NCI-H128 (cell line): ENCODE measurements around the gene CA4.
"Not testable (repeated sequence)": the region's sequence is repeated elsewhere in the genome, so short reads cannot be mapped to it uniquely, and the experiment has no call there.

Source experiments
- DNase-seq: peaks from one replicate; lab custom pipeline; 2025; ENCODE audit not compliant: unreplicated experiment; lab: John Stamatoyannopoulos, UW

The CA4 gene

GRCh38 chr17:60171753-60172079 is 21.9 kb downstream of the CA4 start:
- no peak for DNase-seq

GRCh38 chr17:60173304-60173819 is 23.6 kb downstream of the CA4 start:
- DNase-seq = no peak

GRCh38 chr17:60174035-60174434 is 24.3 kb downstream of the CA4 start:
- no peak for DNase-seq

- not testable (repeated sequence) for DNase-seq
These were observed 25.0 kb downstream of the CA4 start for GRCh38 chr17:60174767-60175166.

GRCh38 chr17:60176763-60177162 is 27.0 kb downstream of the CA4 start:
- not testable (repeated sequence) for DNase-seq

- DNase-seq = not testable (repeated sequence)
These were observed 28.4 kb downstream of the CA4 start for GRCh38 chr17:60178180-60178579.

- DNase-seq = not testable (repeated sequence)
These were observed 30.6 kb downstream of the CA4 start for GRCh38 chr17:60180380-60180779.

- not testable (repeated sequence) for DNase-seq
These were observed 36.6 kb downstream of the CA4 start for GRCh38 chr17:60186372-60186771.

- DNase-seq = not testable (repeated sequence)
These were observed 37.3 kb downstream of the CA4 start for GRCh38 chr17:60186846-60187745.

- no peak for DNase-seq
These were observed 39.0 kb downstream of the CA4 start for GRCh38 chr17:60188759-60189158.

- DNase-seq = not testable (repeated sequence)
These were observed 40.3 kb downstream of the CA4 start for GRCh38 chr17:60190032-60190431.

GRCh38 chr17:60193032-60193431 is 43.3 kb downstream of the CA4 start:
- DNase-seq = not testable (repeated sequence)

- no peak for DNase-seq
These were observed 43.7 kb downstream of the CA4 start for GRCh38 chr17:60193482-60193881.

GRCh38 chr17:60194141-60194540 is 44.4 kb downstream of the CA4 start:
- not testable (repeated sequence) for DNase-seq

- not testable (repeated sequence) for DNase-seq
These were observed 48.9 kb downstream of the CA4 start for GRCh38 chr17:60198630-60199029.

- not testable (repeated sequence) for DNase-seq
These were observed 56.0 kb downstream of the CA4 start for GRCh38 chr17:60205782-60206181.

- DNase-seq = not testable (repeated sequence)
These were observed 58.5 kb downstream of the CA4 start for GRCh38 chr17:60208302-60208701.
